SJSA1 (cell line): ENCODE measurements around the gene RBP4. TPM values are rescaled to one million over a fixed set of nuclear protein-coding genes. Genes with fewer than 3 reads are reported as not detected.
"Not testable (repeated sequence)": the region's sequence is repeated elsewhere in the genome, so short reads cannot be mapped to it uniquely, and the experiment has no call there.

ENCODE experiments used
- DNase-seq, 2 experiments: peaks; one replicate each; pipeline ENCODE4 v3.0.0-alpha.2; 2015 to 2020; ENCODE audit warnings: low spot score in 2 of 2, low read depth in 1 of 2
- H3K27ac ChIP-seq: fragments of 250-450 bp; sonication (Bioruptor Pico); 2 replicates; pipeline ENCODE4 v1.5.1; 2020; ENCODE audit warnings: mild to moderate bottlenecking, moderate library complexity
- H3K27me3 ChIP-seq: fragments of 250-450 bp; sonication (Bioruptor Pico); replicated peaks from 2 replicates; pipeline ENCODE4 v1.5.1; 2020; ENCODE audit warnings: mild to moderate bottlenecking, moderate library complexity
- H3K36me3 ChIP-seq: fragments of 250-450 bp; sonication (Bioruptor Pico); 2 replicates; pipeline ENCODE4 v1.5.1; 2020; ENCODE audit warnings: mild to moderate bottlenecking
- H3K4me1 ChIP-seq: fragments of 250-450 bp; sonication (Bioruptor Pico); replicated peaks from 2 replicates; pipeline ENCODE4 v1.6.1; 2021; ENCODE audit warnings: mild to moderate bottlenecking
- H3K4me3 ChIP-seq: fragments of 250-450 bp; sonication (Bioruptor Pico); 2 replicates; pipeline ENCODE4 v1.5.1; 2020; ENCODE audit warnings: mild to moderate bottlenecking
- H3K9me3 ChIP-seq: fragments of 250-450 bp; sonication (Bioruptor Pico); replicated peaks from 2 replicates; pipeline ENCODE4 v1.5.1; 2020; ENCODE audit warnings: mild to moderate bottlenecking
- total RNA-seq: library from RNA; depleted of rRNA; stranded (reverse); fragments of >200 nt; shearing (Covaris generic); gene quantifications from 2 replicates; pipeline ENCODE4 v1.2.3, GENCODE V29; 2014; rRNA removed

RBP4 gene
- total RNA-seq, 1 experiment from 2014 or later = 19.3 TPM

GRCh38 chr10:93547522-93547921 lies 53.5 kb downstream of the RBP4 start:
- no peak for DNase-seq
- Histone ChIP-seq H3K27me3 (no peaks in the 10 kb centered on the region), H3K27ac (no peak overlapping the region), H3K4me3 (no peak overlapping the region), H3K9me3 (no peaks in the 10 kb centered on the region), H3K36me3 (no peaks in the 10 kb centered on the region), H3K4me1 (peaks cover 14% of the 10 kb centered on the region)

GRCh38 chr10:93546995-93547394 lies 54.0 kb downstream of the RBP4 start:
- H3K4me3 ChIP-seq, H3K27me3 ChIP-seq, H3K36me3 ChIP-seq, H3K27ac ChIP-seq, H3K9me3 ChIP-seq, DNase-seq: not testable (repeated sequence)
- H3K4me1 ChIP-seq = peaks cover 14% of the 10 kb centered on the region

- no peaks in the 10 kb centered on the region for H3K36me3 ChIP-seq
- H3K27me3 ChIP-seq = no peaks in the 10 kb centered on the region
- no peak overlapping the region for H3K27ac ChIP-seq
- no peaks in the 10 kb centered on the region for H3K9me3 ChIP-seq
- DNase-seq = no peak
- H3K4me1 ChIP-seq = no peaks in the 10 kb centered on the region; the same call in none of the 2 replicates
- no peak overlapping the region for H3K4me3 ChIP-seq
These were observed 58.7 kb downstream of the RBP4 start for GRCh38 chr10:93542358-93542791.

Other genes with a start within 250 kb of the RBP4 start
- gene MYOF, start 118.9 kb downstream of the RBP4 start, total RNA-seq = 198 and 300 TPM in 2 replicates
- gene CEP55, start 104.6 kb downstream of the RBP4 start, total RNA-seq = 149 and 198 TPM in 2 replicates
- gene FFAR4, start 34.6 kb downstream of the RBP4 start, total RNA-seq = not detected in 2 replicates
- not detected in 2 replicates for gene PDE6C, start 11.3 kb upstream of the RBP4 start, total RNA-seq
- gene FRA10AC1, start 101.4 kb upstream of the RBP4 start, total RNA-seq = 7.5 and 8.0 TPM in 2 replicates
- gene LGI1, start 156.7 kb upstream of the RBP4 start, total RNA-seq = 0.21 TPM in 1 of 2 replicates, not detected in the other